HG02623 (cell line): Measurements from ENCODE around the gene APOL6.
"Not testable (repeated sequence)": the region's sequence is repeated elsewhere in the genome, so short reads cannot be mapped to it uniquely, and the experiment has no call there.

ENCODE experiments used
- ATAC-seq: cut with Tn5 transposase; IDR thresholded peaks from one replicate; pipeline ENCODE4 v1.9.1; 2021; ENCODE audit warnings: moderate library complexity; ENCODE audit not compliant: unreplicated experiment

Gene APOL6

DNA sequence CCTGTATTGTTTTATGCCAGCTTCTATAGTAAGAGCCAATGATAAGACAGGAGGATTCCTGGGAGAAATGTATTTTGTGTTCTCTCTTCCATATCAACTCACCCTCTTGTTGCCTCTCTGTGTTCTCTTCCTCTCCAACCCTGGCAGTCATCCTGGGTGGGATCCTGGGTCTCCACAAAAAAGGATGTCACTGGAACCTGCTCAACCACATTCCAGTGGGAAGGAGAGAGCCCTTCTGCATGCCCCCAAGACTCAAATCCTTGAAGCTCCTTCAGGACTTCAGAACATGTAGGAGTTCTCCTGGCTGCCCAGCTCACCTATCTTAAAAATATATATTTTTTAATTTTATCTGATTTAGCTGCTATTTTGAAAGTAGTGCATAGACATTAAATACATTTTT, 26.1 kb downstream of the APOL6 start:
- ATAC-seq: no peak

DNA sequence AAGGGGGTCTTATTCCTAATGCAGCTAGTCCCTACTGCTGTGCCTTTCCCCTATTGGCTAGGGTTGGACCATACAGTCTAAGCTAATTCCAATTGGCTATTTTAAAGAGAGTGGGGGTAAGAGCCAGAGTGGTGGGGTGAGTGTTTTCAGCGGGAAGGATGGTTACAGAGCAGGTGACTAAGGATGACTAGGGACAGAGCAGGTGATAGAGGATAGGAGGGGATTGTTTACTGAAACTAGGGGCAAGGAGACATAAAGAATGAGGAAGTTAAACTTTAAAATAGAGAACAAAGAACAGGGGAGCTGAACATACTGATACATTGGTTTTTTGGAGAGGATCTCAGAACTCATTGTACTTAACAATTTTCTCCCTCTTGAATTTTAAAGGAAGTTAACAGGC, 27.8 kb downstream of the APOL6 start:
- ATAC-seq: not testable (repeated sequence)

DNA sequence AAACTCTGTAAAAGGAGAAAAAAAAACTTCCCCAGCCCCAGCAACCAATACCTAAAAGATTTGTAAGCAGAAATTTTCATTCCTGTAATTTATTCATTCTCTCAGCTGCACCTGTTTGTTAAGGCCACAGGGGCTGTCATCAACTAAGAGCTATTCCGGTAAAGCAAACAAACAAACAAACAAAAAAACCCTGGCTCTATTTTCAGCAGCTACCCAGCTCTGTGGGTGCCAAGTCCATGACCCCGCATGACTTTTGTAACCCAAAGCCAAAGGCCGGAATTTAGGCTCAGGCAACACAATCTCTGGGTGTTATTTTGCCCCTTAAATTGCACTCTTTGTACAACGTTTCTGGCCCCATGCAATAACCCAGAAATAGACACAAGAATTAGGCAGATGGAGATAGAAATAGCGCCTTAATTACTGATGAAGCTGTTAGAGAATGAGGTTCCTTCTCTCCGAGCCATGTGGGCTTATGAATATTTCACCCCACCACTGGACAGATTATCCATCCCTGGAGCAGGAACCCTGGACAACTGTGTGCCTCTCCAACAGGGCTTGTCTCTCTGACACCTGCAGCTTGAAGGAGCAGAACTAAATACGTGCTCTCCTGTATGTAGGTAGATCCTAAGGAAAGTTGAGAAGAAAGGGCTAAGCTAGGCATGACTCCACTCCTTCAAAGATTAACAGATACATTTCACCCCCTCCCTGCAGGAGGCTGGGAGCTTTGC, 29.4 kb downstream of the APOL6 start:
- ATAC-seq: no peak

DNA sequence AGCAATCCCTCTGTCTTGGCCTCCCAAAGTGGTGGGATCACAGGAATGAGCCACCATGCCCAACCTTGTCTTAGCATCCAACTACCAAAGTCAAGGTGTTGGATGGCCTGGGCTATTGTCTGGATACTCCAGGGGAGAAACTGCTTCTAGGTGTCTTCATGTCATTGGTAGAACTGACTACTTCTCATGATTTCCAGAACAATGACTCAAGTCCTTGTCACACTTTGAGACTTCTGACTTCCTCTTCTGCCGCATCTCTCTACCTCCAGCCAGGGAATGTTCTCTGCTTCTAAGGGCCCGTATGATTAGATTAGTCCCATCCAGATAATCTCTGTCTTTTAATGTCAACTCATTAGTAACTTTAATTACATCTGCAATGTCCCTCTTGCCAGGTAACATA, 30.6 kb downstream of the APOL6 start:
- no peak for ATAC-seq

DNA sequence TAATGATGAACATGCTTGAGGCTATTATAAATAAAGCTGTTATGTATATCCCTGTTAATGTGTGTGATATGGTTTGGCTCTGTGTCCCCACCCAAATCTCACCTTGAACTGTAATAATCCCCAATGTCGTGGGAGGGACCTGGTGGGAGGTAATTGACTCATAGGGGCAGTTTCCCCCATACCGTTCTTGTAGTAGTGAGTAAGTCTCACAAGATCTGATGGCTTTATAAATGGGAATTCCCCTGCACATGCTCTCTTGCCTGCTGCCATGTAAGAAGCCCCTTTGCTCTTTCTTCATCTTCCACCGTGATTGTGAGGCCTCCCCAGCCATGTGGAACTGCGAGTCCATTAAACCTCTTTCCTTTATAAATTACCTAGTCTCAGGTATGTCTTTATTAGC, 31.2 kb downstream of the APOL6 start:
- not testable (repeated sequence) for ATAC-seq

DNA sequence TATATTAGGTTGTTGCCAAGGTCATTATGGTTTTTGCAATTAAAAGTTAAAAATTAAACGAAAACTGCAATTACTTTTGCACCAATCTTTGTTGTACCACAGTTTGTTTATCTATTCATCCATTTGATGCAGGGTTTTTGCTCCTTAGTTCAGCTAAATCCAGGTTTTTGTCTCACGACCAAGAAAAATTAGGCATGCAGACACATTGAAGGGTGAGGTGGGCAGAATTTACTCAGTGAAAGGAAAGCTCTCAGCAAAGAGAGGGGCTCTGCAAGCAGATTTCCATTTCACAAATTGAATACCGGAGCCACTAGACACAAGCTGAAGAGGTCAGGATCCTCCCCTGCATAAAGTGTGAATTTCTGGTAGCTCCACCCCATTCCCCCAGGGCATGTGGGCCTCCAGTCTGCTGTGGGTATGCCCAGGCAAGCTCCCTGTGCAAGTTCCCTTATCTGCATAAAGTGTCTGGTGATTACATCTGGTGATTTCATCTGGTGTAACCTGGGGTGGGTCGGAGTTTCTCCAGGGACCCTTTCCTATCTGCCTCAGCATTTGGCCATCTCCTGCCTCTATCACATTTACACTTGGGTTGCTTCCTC, 33.3 kb downstream of the APOL6 start:
- no peak for ATAC-seq

DNA sequence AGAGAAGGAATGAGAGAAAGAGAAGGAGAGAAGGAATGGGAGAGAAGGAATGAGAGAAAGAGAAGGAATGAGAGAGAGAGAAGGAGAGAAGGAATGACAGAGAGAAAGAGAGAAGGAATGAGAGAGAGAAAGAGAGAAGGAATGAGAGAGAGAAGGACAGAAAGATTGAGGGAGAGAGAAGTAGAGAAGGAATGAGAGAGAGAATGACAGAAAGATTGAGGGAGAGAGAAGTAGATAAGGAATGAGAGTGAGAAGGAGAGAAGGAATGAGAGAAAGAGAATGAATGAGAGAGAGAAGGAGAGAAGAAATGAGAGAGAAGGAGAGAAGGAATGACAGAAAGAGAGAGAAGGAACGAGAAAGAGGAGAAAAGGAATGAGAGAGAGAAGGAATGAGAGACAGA, 35.3 kb downstream of the APOL6 start:
- no peak for ATAC-seq

DNA sequence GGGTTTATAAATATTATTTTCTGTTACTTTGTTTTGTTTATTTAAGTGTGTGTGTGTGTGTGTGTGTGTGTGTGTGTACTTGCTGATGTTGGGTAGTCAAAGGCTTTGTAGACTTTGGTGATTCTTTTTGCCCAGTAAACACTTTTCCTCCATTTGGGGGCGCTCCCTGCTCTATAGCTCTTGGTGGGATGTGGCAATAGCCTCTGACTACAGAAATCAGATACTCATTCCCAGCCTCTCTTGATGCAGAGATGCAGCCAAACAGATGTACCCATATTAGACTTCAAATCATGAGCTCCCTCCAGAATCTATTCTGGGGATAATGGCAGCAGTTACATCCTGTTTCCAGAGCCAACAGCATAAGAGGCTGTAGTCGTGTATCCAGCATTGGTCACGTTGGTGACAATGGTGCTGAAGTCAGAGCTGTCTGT, 36.0 kb downstream of the APOL6 start:
- ATAC-seq: no peak

DNA sequence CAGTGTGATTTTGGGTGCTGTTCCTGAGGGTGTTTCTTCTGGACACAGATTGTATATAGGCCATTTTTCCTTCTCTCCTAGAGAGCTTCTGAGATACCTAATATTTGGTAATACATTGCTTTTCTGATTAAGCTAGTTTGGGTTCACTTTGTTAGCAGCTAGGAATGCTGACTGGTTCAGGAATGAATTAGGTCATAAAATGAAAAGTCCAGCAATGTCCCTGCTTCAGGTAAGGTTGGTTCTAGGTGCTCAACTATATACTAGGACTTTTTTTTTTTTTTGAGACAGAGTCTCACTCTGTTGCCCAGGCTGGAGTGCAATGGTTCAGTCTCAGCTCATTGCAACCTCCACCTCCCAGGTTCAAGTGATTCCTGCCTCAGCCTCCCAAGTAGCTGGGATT, 36.5 kb downstream of the APOL6 start:
- no peak for ATAC-seq

DNA sequence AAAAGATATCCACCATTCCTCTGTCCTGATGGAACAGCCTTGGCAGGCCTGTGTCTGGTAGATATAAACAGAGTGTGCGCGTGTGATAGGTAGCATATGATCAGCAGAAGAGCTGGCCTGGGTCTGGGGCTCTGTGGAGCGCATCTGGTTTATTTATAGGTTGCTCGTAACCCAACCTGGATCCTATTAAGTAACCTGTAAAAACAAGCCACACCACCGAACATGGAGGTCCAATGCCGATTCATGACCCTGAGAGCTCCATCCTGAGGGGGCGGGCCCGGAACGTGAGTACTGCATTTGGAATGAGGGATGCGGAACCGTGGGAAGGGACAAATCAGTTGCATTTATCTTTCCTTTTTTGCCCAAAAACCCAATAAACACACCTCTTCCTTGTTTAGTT, 37.5 kb downstream of the APOL6 start:
- no peak for ATAC-seq

DNA sequence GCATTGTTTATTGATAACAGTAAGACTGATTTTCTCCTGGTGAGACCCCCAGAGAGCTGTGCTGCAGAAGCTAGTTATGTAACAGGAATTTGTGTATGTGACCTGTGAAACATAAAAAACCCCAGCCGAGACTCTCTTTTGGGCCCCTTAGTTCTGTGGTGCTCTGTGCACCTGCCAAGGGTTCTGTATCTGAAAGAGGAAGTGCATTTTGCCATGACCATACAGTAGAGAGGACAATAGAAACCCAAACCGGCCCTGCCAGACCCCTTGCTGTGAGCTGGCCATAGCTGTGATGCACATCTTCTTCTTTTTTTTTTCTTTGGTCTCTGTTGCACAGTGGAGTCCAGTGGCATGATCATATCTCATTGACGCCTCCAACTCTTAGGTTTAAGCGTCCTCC, 38.1 kb downstream of the APOL6 start:
- ATAC-seq: no peak

DNA sequence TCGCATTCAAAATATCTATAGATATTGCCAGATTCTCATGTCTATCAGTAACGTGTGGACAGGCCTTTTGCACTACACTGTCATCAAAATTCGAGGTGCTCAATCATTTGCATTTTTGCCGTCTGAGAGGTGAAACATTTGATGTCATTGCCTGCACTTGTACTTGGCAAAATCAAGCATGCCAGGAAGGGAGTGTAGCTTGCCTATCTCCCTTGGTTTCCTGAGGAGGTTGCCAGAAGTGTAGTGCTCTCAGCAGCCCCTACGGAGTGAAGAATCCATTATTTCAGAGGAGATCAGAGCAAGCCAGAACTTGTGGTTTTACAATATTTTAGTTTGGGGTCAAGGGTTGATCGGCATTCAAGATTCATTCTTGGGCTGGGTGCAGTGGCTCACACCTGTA, 39.2 kb downstream of the APOL6 start:
- no peak for ATAC-seq

DNA sequence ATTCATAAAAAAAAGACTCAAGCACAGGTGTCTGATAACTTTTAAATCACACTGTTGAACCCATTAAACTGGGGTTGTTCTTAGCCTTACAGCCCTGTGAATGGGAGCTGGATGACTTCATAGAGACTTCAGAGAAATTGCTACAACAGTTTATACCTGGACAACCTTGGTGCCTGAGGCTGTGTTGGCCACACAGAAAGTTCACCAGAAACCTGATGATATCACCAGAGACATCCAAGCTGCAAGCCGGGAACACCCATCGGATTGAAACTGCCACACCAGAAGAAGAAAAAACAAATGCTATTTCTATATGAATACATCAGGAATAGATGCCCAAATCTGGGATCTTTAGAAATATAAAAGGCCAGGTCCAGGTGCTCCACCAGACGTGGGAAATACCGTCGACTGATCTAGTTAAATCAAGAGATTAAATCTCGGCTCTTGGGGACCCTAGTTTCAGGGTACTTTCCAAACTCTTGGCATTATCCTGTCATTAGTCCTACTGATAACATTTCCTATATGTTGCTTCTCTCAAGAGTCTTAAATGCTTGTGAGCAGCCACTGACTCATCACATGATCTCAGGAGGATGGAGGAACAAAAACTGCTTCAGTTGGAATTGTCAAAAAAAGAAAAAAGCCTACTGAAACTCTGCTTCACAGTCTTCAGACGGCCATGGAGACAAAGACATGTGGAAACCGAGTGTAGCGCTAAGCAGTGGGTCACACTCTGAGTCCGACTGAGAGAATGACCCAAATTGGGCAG, 40.8 kb downstream of the APOL6 start:
- no peak for ATAC-seq

DNA sequence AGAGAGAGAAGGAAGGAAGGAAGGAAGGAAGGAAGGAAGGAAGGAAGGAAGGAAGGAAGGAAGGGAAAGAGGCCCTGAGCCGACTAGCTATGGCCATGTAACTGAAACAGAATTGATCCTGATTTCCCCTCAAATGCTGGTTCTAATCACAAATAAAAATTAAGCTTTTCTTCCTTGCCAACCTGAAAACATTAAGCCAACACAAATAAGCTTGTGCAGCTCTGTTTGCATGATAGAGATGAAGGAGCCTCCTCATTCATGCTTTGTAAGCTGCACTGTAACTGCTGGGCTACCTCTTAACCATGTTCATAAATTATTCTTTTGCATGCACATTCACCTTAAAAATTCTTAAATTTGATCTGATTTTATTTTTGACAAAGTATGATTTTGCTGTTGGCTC, 41.8 kb downstream of the APOL6 start:
- no peak for ATAC-seq

DNA sequence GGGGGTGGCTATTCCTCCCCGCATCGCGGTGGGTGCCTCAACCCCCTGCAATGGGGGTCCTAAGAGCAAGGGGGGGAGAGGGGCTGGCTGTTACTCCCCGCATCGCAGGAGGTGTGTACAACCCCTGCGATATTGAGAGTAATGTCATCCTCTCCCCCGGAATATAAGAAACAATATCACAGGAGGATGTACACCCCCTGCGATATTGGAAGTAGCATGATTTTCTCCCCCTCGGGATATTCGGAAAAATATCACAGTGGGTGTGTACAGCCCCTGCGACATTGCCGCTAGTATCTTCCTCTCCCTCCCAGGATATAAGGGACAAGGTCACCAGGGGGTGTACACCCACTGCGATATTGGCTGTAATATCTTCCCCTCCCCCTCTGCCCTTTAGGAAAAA, 47.0 kb downstream of the APOL6 start:
- ATAC-seq: no peak

DNA sequence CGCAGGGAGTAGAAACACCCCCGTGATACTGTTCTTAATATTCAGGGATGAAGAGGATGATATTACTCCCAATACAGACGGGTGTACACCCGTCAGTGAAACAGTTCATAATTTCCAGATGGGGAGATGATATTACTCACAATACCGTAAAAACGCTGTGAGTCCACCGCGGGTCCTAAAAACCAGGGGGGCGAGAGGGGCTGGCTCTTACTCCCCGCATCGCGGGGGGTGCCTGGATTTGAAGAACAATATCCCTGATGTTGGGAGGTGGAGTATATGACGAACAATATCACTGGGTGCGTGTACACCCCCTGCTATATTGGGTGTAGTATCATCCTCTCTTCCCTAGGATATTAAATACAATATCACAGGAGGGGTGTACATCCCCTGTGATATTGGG, 48.9 kb downstream of the APOL6 start:
- no peak for ATAC-seq

DNA sequence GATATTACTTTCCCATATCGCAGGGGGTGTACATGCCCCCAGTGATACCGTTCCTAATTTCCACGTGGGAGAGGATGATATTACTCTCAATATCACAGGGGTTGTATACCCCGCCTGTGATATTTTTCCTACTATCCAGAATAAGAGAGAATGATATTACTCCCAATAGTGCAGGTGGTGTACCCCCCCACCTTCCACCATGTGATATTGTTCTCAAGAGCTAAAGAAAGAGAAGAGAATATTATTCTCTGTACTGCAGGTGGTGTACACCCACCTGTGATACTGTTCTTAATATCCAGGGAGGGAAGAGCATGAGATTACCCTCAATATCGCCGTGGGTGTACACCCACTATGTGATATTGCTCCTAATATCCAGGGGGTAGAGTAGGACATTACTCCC, 51.6 kb downstream of the APOL6 start:
- not testable (repeated sequence) for ATAC-seq

DNA sequence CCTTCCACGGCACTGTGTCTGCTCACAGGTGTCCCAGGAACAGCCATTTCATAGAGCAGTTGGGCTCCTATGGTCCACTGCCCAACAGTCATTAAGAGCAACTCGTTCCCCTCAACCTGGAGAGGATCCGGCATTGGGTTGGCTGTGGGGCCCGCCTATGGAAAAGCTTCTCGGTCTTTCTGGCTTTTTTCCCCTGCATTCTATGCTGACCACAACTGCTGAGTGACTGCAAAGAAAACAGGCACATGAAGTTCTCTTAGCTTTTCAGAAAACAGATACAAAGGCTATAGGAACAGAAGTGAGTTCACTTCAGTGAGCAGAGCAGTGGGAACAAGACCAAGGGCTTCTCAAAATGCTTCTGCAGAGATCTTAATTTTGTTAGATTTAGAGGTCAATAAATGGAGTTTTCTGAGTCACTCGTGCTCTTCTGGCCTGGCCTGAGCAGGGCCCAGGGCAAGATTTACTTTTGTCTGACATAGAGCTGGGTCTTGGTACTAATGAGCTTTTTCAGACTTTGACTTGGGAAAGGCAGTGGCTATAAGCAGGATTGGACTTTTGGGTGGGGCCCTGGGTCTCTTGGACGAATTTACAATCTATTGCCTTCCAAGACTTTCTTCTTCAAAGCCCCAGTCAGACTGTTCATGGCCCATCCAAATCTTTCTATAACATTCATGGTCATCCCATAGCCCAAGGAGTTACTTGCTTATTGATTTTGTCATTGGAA, 55.8 kb downstream of the APOL6 start:
- no peak for ATAC-seq

DNA sequence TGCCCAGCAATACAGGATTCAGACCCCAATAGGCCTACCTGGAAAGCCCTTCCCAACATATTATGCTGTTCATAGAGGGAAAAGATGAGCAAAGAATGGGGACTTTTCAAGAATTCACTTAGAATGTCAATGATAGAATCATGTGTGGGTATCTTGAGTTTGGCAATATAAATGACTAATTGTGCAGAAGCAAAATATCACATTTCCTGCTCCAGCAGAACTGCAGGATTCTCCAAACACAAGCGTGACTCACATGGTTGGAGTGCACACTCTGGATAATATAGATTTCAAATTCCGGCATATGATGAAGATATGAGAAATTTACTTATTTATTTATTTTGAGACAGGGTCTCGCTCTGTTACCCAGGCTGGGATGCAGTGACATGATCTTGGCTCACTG, 56.9 kb downstream of the APOL6 start:
- ATAC-seq: no peak

DNA sequence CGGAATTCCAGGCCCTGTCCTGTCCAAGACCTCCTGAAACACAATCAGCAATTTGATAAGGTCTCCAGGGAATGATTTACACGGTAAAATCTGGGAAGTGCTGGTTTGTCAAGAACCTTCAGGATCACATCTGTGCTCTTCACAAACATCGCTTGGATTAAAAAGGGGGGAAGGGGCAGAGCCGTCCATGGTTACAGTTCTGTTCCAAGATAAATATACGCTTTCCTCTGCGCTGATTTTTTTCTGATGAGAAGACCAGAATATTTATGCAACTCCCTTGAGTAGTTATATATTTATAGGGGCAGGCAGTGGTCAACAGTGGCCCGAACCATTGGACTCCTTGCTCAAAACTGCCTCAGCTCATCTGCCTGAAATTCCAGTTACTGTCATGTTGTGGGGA, 60.2 kb downstream of the APOL6 start:
- ATAC-seq: no peak

DNA sequence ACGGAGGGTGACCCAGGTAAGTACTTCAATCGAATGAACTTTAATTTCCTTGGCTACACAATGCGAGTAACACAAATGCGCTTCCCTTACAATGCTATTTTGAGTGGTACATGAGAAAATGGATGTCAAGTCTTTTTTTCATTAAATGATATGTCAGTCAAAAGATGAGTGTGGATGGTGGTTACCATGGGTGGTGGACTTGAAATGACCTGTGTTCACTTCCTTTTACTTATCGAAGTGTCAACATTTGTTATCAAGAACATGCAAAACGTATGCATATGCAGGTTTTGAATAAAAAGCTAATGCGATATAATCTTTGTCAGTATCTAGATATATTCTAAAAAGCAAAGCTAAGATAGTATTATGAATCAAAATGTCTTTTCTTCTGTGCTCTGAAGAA, 60.7 kb downstream of the APOL6 start:
- ATAC-seq: no peak

DNA sequence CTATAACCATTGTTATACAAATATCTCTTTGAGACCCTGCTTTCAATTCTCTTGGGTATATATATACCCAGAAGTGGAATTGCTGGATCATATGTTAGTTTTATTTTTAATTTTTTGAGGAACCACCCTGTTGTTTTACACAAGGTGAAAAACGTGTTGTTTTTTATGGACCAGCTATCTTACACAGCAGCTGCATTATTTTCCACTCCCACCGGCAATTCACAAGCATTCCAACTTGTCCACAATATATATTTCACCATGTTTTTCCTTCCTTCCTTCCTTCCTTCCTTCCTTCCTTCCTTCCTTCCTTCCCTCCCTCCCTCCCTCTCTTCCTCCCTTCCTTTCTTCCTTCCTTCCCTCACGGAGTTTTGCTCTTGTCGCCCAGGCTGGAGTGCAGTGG, 63.1 kb downstream of the APOL6 start:
- ATAC-seq: no peak
